ENCODE data around the gene ADAT1. TPM values are rescaled to one million over a fixed set of nuclear protein-coding genes. Genes with fewer than 3 reads are reported as not detected.
A peak's percentile ranks its signal among the peaks of the same experiment; 100 is the strongest.

The ADAT1 gene
- polyA plus RNA-seq, 3 donors = 44.4 to 54.9 (median 49.3) TPM

GRCh38 chr16:75558846-75559401 lies 64.2 kb downstream of the ADAT1 start:
- no peak for DNase-seq (ENCODE audit: extremely low read depth in 1 of 11, low read depth in 9 of 11, low spot score in 4 of 11)

GRCh38 chr16:75556431-75556950 lies 66.6 kb downstream of the ADAT1 start:
- no peak for DNase-seq (ENCODE audit: extremely low read depth in 1 of 11, low read depth in 9 of 11, low spot score in 4 of 11)

- DNase-seq (ENCODE audit: extremely low read depth in 1 of 11, low read depth in 9 of 11, low spot score in 4 of 11) = peak; percentile 81 to 94 (median 92)
These were observed 67.2 kb downstream of the ADAT1 start, which contains the start of gene TMEM231 for GRCh38 chr16:75555707-75556430. TMEM231 (minus strand) TSS chr16:75556252; CDS start chr16:75556209, 43 bp downstream.

- peak; percentile 69 to 91 (median 84) for DNase-seq (ENCODE audit: extremely low read depth in 1 of 11, low read depth in 9 of 11, low spot score in 4 of 11)
These were observed 67.8 kb downstream of the ADAT1 start for GRCh38 chr16:75555213-75555706.

- DNase-seq (ENCODE audit: extremely low read depth in 1 of 11, low read depth in 9 of 11, low spot score in 4 of 11) = no peak
These were observed 70.1 kb downstream of the ADAT1 start for GRCh38 chr16:75552951-75553350.

- DNase-seq (ENCODE audit: extremely low read depth in 1 of 11, low read depth in 9 of 11, low spot score in 4 of 11) = no peak
These were observed 72.8 kb downstream of the ADAT1 start for GRCh38 chr16:75550211-75550662.

Other genes with a start within 250 kb of the ADAT1 start
- 100 to 1,000 TPM; 156 to 197 (median 173) TPM for gene CFDP1, start 189.8 kb downstream of the ADAT1 start, polyA plus RNA-seq (ENCODE audit: insufficient read length in 3 of 3)
- 10 to 100 TPM; 34.9 to 45.0 (median 41.9) TPM for gene TMEM170A, start 158.6 kb downstream of the ADAT1 start, polyA plus RNA-seq (ENCODE audit: insufficient read length in 3 of 3)
- 1 to 10 TPM in 1 of 3 donors, under 1 TPM in 2; 0.65 to 1.1 (median 0.81) TPM for gene CHST6, start 127.8 kb downstream of the ADAT1 start, polyA plus RNA-seq (ENCODE audit: insufficient read length in 3 of 3)
- gene CHST5, start 87.2 kb downstream of the ADAT1 start, polyA plus RNA-seq (ENCODE audit: insufficient read length in 3 of 3) = under 1 TPM; 0.42 to 0.94 (median 0.70) TPM
- gene TMEM231, start 67.0 kb downstream of the ADAT1 start, polyA plus RNA-seq (ENCODE audit: insufficient read length in 3 of 3) = 10 to 100 TPM; 18.3 to 24.9 (median 19.2) TPM
- gene GABARAPL2, start 56.9 kb downstream of the ADAT1 start, polyA plus RNA-seq (ENCODE audit: insufficient read length in 3 of 3) = 100 to 1,000 TPM; 171 to 185 (median 175) TPM
- gene KARS1, start 24.4 kb upstream of the ADAT1 start, polyA plus RNA-seq (ENCODE audit: insufficient read length in 3 of 3) = 100 to 1,000 TPM; 126 to 150 (median 137) TPM
- 10 to 100 TPM; 78.8 to 87.5 (median 84.1) TPM for gene TERF2IP, start 24.5 kb upstream of the ADAT1 start, polyA plus RNA-seq (ENCODE audit: insufficient read length in 3 of 3)
- gene CPHXL2, start 53.7 kb upstream of the ADAT1 start, polyA plus RNA-seq (ENCODE audit: insufficient read length in 3 of 3) = under 1 TPM in 2 of 3 donors, not detected in 1; 0.11 to 0.16 TPM
- under 1 TPM in 2 of 3 donors, not detected in 1; 0.17 to 0.18 TPM for gene DUXB, start 78.2 kb upstream of the ADAT1 start, polyA plus RNA-seq (ENCODE audit: insufficient read length in 3 of 3)
- gene CPHXL, start 103.2 kb upstream of the ADAT1 start, polyA plus RNA-seq (ENCODE audit: insufficient read length in 3 of 3) = not detected

All from renal cortex interstitium (tissue), 11 donors.